Loucy (cell line): ENCODE measurements around the gene KRTAP10-8.

Experiments used
- H2AFZ ChIP-seq: fragments of 200-600 bp; sonication (generic); 2 replicates; pipeline ENCODE4 v1.6.0; 2016; ENCODE audit warnings: antibody characterized with exemption, mild to moderate bottlenecking, low read length, moderate library complexity
- H3F3A ChIP-seq: fragments of 200-600 bp; 2 replicates; pipeline ENCODE4 v1.6.0; 2016; ENCODE audit warnings: antibody characterized with exemption, low read depth, mild to moderate bottlenecking
- H3K27me3 ChIP-seq: fragments of 200-600 bp; sonication (generic); 2 replicates; pipeline ENCODE4 v1.6.1; 2014; ENCODE audit warnings: low read length, mild to moderate bottlenecking; ENCODE audit not compliant: insufficient read depth, poor library complexity, severe bottlenecking
- H3K36me3 ChIP-seq: fragments of 200-600 bp; sonication (generic); 2 replicates; pipeline ENCODE4 v1.6.1; 2016; ENCODE audit warnings: low read length; ENCODE audit not compliant: insufficient read depth
- H3K4me1 ChIP-seq: fragments of 200-600 bp; sonication (generic); 2 replicates; pipeline ENCODE4 v1.5.1; 2014; ENCODE audit warnings: low read length, mild to moderate bottlenecking; ENCODE audit not compliant: insufficient read depth, poor library complexity, severe bottlenecking
- H3K4me2 ChIP-seq: fragments of 200-600 bp; sonication (generic); 2 replicates; pipeline ENCODE4 v1.6.0; 2014; ENCODE audit warnings: antibody characterized with exemption, low read length, low read depth, mild to moderate bottlenecking; ENCODE audit not compliant: poor library complexity, severe bottlenecking
- H3K4me3 ChIP-seq: fragments of 200-600 bp; sonication (generic); 2 replicates; pipeline ENCODE4 v1.5.1; 2014; ENCODE audit warnings: low read length, mild to moderate bottlenecking, mixed read lengths; ENCODE audit not compliant: poor library complexity, severe bottlenecking
- H3K79me2 ChIP-seq: fragments of 200-600 bp; sonication (generic); 2 replicates; pipeline ENCODE4 v1.6.1; 2014; ENCODE audit warnings: low read length; ENCODE audit not compliant: insufficient read depth
- H3K9ac ChIP-seq: fragments of 200-600 bp; sonication (generic); 2 replicates; pipeline ENCODE4 v1.6.0; 2014; ENCODE audit warnings: mild to moderate bottlenecking, low read depth, low read length, moderate library complexity; ENCODE audit not compliant: poor library complexity, severe bottlenecking
- H3K9me2 ChIP-seq: fragments of 200-600 bp; sonication (generic); replicated peaks from 2 replicates; pipeline ENCODE4 v1.6.1; 2016; ENCODE audit warnings: low read depth, low read length, mixed read lengths
- H3K9me3 ChIP-seq: fragments of 200-600 bp; sonication (generic); 2 replicates; pipeline ENCODE4 v1.6.1; 2014; ENCODE audit warnings: mild to moderate bottlenecking, antibody characterized with exemption, low read length, low read depth; ENCODE audit not compliant: insufficient read depth
- H4K20me1 ChIP-seq: fragments of 200-600 bp; sonication (generic); 2 replicates; pipeline ENCODE4 v1.6.0; 2014; ENCODE audit warnings: antibody characterized with exemption, low read length, mild to moderate bottlenecking; ENCODE audit not compliant: insufficient read depth, poor library complexity, severe bottlenecking
- EZH2phosphoT487 ChIP-seq: fragments of 200-600 bp; IDR thresholded peaks from 2 replicates; pipeline ENCODE4 v1.6.1; 2018; ENCODE audit warnings: antibody characterized with exemption, mild to moderate bottlenecking, moderate library complexity, borderline replicate concordance
- TF ChIP-seq, protein P1 (sequence below): fragments of 200-600 bp; sonication (generic); conservative IDR thresholded peaks from 2 replicates; pipeline ENCODE4 v1.5.1; 2014; ENCODE audit warnings: mild to moderate bottlenecking, antibody characterized with exemption, low read length

The KRTAP10-8 gene

GRCh38 chr21:44614961-44615391 is 3.1 kb downstream of the KRTAP10-8 start:
- peaks cover 9% of the 10 kb centered on the region; the same call in 1 of the 2 replicates for H3K9me3 ChIP-seq
- H3K4me1 ChIP-seq = no peaks in the 10 kb centered on the region
- no peak overlapping the region for H2AFZ ChIP-seq
- no peaks in the 10 kb centered on the region for H3K36me3 ChIP-seq
- H3K4me2 ChIP-seq = no peak overlapping the region
- no peaks in the 10 kb centered on the region for H3K79me2 ChIP-seq
- no peaks in the 10 kb centered on the region for H4K20me1 ChIP-seq
- no peaks in the 10 kb centered on the region for H3F3A ChIP-seq
- H3K4me3 ChIP-seq = no peak overlapping the region
- H3K9me2 ChIP-seq = no peaks in the 10 kb centered on the region
- H3K9ac ChIP-seq = no peak overlapping the region
- H3K27me3 ChIP-seq = no peaks in the 10 kb centered on the region
- TF ChIP-seq EZH2phosphoT487 = no peak
- TF ChIP-seq, protein P1, sequence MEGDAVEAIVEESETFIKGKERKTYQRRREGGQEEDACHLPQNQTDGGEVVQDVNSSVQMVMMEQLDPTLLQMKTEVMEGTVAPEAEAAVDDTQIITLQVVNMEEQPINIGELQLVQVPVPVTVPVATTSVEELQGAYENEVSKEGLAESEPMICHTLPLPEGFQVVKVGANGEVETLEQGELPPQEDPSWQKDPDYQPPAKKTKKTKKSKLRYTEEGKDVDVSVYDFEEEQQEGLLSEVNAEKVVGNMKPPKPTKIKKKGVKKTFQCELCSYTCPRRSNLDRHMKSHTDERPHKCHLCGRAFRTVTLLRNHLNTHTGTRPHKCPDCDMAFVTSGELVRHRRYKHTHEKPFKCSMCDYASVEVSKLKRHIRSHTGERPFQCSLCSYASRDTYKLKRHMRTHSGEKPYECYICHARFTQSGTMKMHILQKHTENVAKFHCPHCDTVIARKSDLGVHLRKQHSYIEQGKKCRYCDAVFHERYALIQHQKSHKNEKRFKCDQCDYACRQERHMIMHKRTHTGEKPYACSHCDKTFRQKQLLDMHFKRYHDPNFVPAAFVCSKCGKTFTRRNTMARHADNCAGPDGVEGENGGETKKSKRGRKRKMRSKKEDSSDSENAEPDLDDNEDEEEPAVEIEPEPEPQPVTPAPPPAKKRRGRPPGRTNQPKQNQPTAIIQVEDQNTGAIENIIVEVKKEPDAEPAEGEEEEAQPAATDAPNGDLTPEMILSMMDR = no peak

GRCh38 chr21:44615466-44615865 is 3.6 kb downstream of the KRTAP10-8 start:
- H3K36me3 ChIP-seq = no peaks in the 10 kb centered on the region
- H3K79me2 ChIP-seq = no peaks in the 10 kb centered on the region
- no peaks in the 10 kb centered on the region for H4K20me1 ChIP-seq
- no peak overlapping the region for H3K4me2 ChIP-seq
- H3K27me3 ChIP-seq = no peaks in the 10 kb centered on the region
- no peaks in the 10 kb centered on the region for H3K4me1 ChIP-seq
- H3F3A ChIP-seq = no peaks in the 10 kb centered on the region
- TF ChIP-seq EZH2phosphoT487 = no peak
- TF ChIP-seq, protein P1 = no peak
- no peaks in the 10 kb centered on the region for H3K9me2 ChIP-seq
- H3K4me3 ChIP-seq = no peak overlapping the region
- H3K9ac ChIP-seq = no peak overlapping the region
- no peak overlapping the region for H2AFZ ChIP-seq
- H3K9me3 ChIP-seq = peaks cover 9% of the 10 kb centered on the region; the same call in 1 of the 2 replicates

GRCh38 chr21:44615911-44616590 is 4.2 kb downstream of the KRTAP10-8 start:
- Histone ChIP-seq H3K9me2 (no peaks in the 10 kb centered on the region), H3K79me2 (no peaks in the 10 kb centered on the region), H3F3A (no peaks in the 10 kb centered on the region), H3K9me3 (peaks cover 9% of the 10 kb centered on the region; the same call in 1 of the 2 replicates), H2AFZ (no peak overlapping the region), H3K4me3 (no peak overlapping the region), H3K4me2 (no peak overlapping the region), H4K20me1 (no peaks in the 10 kb centered on the region), H3K9ac (no peak overlapping the region), H3K4me1 (no peaks in the 10 kb centered on the region), H3K36me3 (no peaks in the 10 kb centered on the region), H3K27me3 (no peaks in the 10 kb centered on the region)
- TF ChIP-seq, protein P1 = no peak
- no peak for TF ChIP-seq EZH2phosphoT487
